Hepatocyte (in vitro differentiated cells): ENCODE results near the gene FGF3. TPM values are rescaled to one million over a fixed set of nuclear protein-coding genes. Genes with fewer than 3 reads are reported as not detected.

Source experiments
- DNase-seq: peaks from one replicate; pipeline ENCODE4 v3.0.0-alpha.2; 2016; ENCODE audit warnings: low spot score
- H2AFZ ChIP-seq: fragments of 200-600 bp; sonication (generic); 2 replicates; pipeline ENCODE4 v1.6.0; 2016; ENCODE audit warnings: antibody characterized with exemption, mild to moderate bottlenecking
- H3K27ac ChIP-seq: fragments of 200-600 bp; sonication (generic); 2 replicates; pipeline ENCODE4 v1.5.1; 2016; ENCODE audit warnings: mild to moderate bottlenecking
- H3K27me3 ChIP-seq: fragments of 200-600 bp; sonication (generic); 2 replicates; pipeline ENCODE4 v1.6.1; 2016
- H3K36me3 ChIP-seq: fragments of 200-600 bp; sonication (generic); replicated peaks from 2 replicates; pipeline ENCODE4 v1.5.1; 2016; ENCODE audit warnings: low read depth; ENCODE audit not compliant: insufficient read depth
- H3K4me1 ChIP-seq: fragments of 200-600 bp; sonication (generic); 2 replicates; pipeline ENCODE4 v1.5.1; 2016; ENCODE audit warnings: mild to moderate bottlenecking, moderate library complexity; ENCODE audit not compliant: insufficient read depth
- H3K4me2 ChIP-seq: fragments of 200-600 bp; sonication (generic); 2 replicates; pipeline ENCODE4 v1.6.0; 2016
- H3K4me3 ChIP-seq: fragments of 200-600 bp; sonication (generic); 2 replicates; pipeline ENCODE4 v1.5.1; 2016; ENCODE audit warnings: mild to moderate bottlenecking
- H3K79me2 ChIP-seq: fragments of 200-600 bp; sonication (generic); 2 replicates; pipeline ENCODE4 v1.6.0; 2017; ENCODE audit warnings: mild to moderate bottlenecking
- H3K9me2 ChIP-seq: fragments of 200-600 bp; sonication (generic); replicated peaks from 2 replicates; pipeline ENCODE4 v1.6.0; 2017; ENCODE audit warnings: mild to moderate bottlenecking; ENCODE audit not compliant: insufficient read depth
- H3K9me3 ChIP-seq: fragments of 200-600 bp; sonication (generic); 2 replicates; pipeline ENCODE4 v1.5.1; 2016; ENCODE audit warnings: low read depth, mild to moderate bottlenecking
- H4K20me1 ChIP-seq: fragments of 200-600 bp; sonication (generic); 2 replicates; pipeline ENCODE4 v1.6.0; 2016; ENCODE audit warnings: mild to moderate bottlenecking; ENCODE audit not compliant: insufficient read depth, poor library complexity, severe bottlenecking
- EZH2 ChIP-seq: fragments of 200-600 bp; sonication (generic); IDR thresholded peaks from 2 replicates; pipeline ENCODE4 v1.6.1; 2016; ENCODE audit warnings: antibody characterized with exemption, mild to moderate bottlenecking, borderline replicate concordance
- EZH2phosphoT487 ChIP-seq: fragments of 200-600 bp; sonication (generic); IDR thresholded peaks from one replicate; pipeline ENCODE4 v1.6.1; 2018; ENCODE audit warnings: antibody characterized with exemption, mild to moderate bottlenecking, low read depth, moderate library complexity; ENCODE audit not compliant: unreplicated experiment, severe bottlenecking
- WGBS: methylation state at CpG from one replicate; pipeline ENCODE4 v1.1.6; 2016; ENCODE audit warnings: low lambda C conversion rate; ENCODE audit errors: missing lambda C conversion rate; 5-methylcytosine and 5-hydroxymethylcytosine counted together
- polyA plus RNA-seq: library from polyadenylated mRNA; unstranded; fragments of >200 nt; fragmentation: Nextera tagmentation; extraction: Ambion mirVana; gene quantifications from 2 replicates; pipeline ENCODE4 v1.2.1, GENCODE V29; 2016
- total RNA-seq: library from RNA; depleted of rRNA; stranded (reverse); fragments of >200 nt; gene quantifications from 2 replicates; pipeline ENCODE4 v1.2.3, GENCODE V29; 2014
- TF ChIP-seq, protein P1 (sequence below): fragments of 200-600 bp; sonication (generic); IDR thresholded peaks from 2 replicates; pipeline ENCODE4 v1.5.1; 2016; ENCODE audit warnings: antibody characterized with exemption, mild to moderate bottlenecking; ENCODE audit not compliant: poor library complexity

FGF3 gene
- total and polyA plus RNA-seq, 2 experiments from 2014 or later = not detected

DNA sequence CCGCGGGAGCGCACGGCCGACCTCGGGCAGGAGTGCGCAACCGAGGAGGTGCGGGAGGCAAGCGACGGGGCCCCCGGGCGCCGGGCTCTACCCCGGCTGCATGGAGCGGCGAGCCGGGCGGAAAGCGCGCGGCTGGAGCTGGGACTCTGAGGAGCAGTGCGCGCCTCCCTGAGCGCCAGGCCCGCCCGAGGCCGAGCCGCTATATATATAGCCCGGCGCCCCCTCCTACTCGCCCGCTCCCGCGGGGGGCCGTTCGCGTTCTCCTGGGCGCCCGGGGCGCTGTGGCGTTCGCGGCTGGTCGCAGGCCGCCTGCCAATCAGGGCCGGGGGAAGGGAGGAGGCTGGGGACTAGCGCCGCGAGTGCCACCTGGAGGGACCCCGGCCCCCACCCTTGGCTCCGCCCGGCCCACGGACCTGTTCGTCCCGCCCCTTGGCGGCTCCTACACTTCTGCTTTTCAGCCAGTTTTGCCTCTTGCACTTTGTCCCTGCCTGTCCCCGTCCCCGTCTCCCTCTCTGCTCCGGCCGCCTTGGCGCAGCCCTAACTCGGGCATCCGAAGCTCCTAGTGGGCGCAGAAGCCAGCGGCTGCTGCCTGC lies 44.0 kb downstream of the FGF3 start, which contains the start of gene FGF4:
Gene FGF4 (minus strand): TSS at position 179 of the 593 bp plus-strand sequence. CDS start 257 bp downstream, outside the sequence.
- H3K9me2 ChIP-seq = no peaks in the 10 kb centered on the region
- 5% methylated on average over 30 of the region's 66 CpGs for WGBS
- no peak within 1 kb of the TSS for H3K4me3 ChIP-seq
- H3K79me2 ChIP-seq = no peaks in the 10 kb centered on the region
- peaks cover 79% of the 10 kb centered on the region for H3K27me3 ChIP-seq
- no peak for TF ChIP-seq EZH2
- TF ChIP-seq, protein P1, sequence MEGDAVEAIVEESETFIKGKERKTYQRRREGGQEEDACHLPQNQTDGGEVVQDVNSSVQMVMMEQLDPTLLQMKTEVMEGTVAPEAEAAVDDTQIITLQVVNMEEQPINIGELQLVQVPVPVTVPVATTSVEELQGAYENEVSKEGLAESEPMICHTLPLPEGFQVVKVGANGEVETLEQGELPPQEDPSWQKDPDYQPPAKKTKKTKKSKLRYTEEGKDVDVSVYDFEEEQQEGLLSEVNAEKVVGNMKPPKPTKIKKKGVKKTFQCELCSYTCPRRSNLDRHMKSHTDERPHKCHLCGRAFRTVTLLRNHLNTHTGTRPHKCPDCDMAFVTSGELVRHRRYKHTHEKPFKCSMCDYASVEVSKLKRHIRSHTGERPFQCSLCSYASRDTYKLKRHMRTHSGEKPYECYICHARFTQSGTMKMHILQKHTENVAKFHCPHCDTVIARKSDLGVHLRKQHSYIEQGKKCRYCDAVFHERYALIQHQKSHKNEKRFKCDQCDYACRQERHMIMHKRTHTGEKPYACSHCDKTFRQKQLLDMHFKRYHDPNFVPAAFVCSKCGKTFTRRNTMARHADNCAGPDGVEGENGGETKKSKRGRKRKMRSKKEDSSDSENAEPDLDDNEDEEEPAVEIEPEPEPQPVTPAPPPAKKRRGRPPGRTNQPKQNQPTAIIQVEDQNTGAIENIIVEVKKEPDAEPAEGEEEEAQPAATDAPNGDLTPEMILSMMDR = no peak
- no peak for TF ChIP-seq EZH2phosphoT487
- DNase-seq = no peak
- H3K9me3 ChIP-seq = no peaks in the 10 kb centered on the region
- peak within 1 kb of the TSS; percentile 69 for H3K4me2 ChIP-seq
- H3K4me1 ChIP-seq = no peaks in the 10 kb centered on the region
- no peaks in the 10 kb centered on the region for H3K36me3 ChIP-seq
- no peak within 1 kb of the TSS for H3K27ac ChIP-seq
- no peak within 1 kb of the TSS for H2AFZ ChIP-seq
- no peaks in the 10 kb centered on the region for H4K20me1 ChIP-seq

DNA sequence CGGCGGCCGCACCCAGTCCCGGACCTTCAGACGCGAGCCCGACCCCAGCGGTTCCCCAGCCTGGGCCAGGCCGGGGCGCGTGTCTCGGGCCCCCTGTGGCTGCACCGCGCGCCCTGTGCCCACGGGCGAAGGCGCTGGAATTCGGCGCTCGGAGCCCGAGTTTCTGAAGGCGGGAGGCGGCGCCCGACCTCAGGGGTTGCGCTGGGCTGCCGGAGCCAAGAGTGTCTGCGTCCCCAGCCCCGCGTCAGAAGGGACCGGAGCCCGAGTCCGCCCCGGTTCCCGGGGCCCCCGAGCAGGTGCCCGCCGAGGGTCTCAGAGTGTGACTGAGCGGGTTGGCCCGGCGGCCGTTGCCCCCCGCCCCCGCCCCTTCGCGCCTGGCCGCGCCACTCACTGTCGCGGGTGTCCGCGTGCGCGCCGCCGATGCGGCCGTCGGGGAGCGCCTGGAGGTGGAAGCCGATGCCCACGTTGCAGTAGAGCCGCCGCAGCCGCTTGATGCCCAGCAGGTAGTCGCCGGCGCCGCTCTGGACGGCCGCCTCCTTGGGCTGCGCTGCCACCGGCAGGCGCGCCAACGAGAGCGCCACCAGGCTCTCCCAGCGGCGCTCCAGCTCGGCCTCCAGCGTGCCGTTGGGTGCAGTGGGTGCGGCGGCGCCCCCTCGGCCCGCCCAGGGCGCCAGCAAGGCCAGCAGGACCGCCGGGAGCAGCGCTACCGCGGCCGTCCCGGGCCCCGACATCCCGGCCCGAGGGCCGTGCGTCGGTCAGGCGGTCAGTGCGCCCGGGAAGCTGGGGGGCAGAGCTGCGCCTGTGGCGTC lies 44.7 kb downstream of the FGF3 start:
- DNase-seq = no peak
- Histone ChIP-seq H3K9me2 (no peaks in the 10 kb centered on the region), H3K4me3 (no peak overlapping the region), H4K20me1 (no peaks in the 10 kb centered on the region), H3K4me2 (peak overlapping the region; percentile 69), H2AFZ (no peak overlapping the region), H3K36me3 (no peaks in the 10 kb centered on the region), H3K79me2 (no peaks in the 10 kb centered on the region), H3K27me3 (peaks cover 86% of the 10 kb centered on the region), H3K4me1 (no peaks in the 10 kb centered on the region), H3K27ac (no peak overlapping the region), H3K9me3 (no peaks in the 10 kb centered on the region)
- WGBS = 3% methylated on average over 93 of the region's 107 CpGs
- TF ChIP-seq EZH2 (peak; percentile 71), EZH2phosphoT487 (no peak)
- TF ChIP-seq, protein P1 = no peak

DNA sequence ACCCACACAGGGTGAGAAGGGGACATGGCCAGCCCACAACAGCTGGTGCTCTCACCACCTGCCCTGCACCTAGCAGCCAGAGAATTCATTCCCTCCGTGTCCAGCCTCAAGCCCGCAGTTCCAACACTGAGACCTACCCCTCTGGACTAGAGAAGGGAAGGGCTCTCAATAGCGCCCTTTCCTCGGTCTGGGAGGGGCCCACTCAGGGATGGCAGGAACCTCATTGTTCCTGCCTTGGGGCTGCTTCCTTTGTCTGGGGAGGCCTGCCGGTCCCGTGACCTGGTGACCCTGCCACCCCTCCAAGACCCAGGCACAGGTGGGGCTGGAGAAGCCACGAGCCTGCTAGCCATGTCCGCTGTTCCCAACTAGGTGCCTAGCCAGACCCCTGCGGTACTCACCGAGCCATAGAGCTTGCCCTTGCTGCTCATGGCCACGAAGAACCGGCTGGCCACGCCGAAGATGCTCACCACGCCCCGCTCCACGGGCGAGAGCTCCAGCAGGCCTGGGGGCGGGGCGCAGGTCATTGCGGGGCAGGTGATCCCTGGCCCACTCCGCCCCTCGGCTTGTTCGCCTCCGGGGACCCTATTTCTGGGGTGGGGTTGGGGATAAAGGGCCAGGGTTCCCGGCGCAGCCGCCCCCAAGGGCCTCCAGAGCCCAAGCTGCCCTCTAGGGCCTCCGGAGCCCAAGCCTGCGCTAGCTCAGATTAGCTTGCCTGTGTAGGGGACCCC lies 45.4 kb downstream of the FGF3 start:
- peaks cover 88% of the 10 kb centered on the region for H3K27me3 ChIP-seq
- no peaks in the 10 kb centered on the region for H3K4me1 ChIP-seq
- no peaks in the 10 kb centered on the region for H3K9me2 ChIP-seq
- H4K20me1 ChIP-seq = no peaks in the 10 kb centered on the region
- H2AFZ ChIP-seq = no peak overlapping the region
- no peaks in the 10 kb centered on the region for H3K36me3 ChIP-seq
- peak overlapping the region; percentile 69 for H3K4me2 ChIP-seq
- no peaks in the 10 kb centered on the region for H3K79me2 ChIP-seq
- no peak for DNase-seq
- WGBS = 25% methylated on average over 30 of the region's 30 CpGs
- no peak overlapping the region for H3K4me3 ChIP-seq
- no peak overlapping the region for H3K27ac ChIP-seq
- H3K9me3 ChIP-seq = no peaks in the 10 kb centered on the region
- no peak for TF ChIP-seq EZH2

DNA sequence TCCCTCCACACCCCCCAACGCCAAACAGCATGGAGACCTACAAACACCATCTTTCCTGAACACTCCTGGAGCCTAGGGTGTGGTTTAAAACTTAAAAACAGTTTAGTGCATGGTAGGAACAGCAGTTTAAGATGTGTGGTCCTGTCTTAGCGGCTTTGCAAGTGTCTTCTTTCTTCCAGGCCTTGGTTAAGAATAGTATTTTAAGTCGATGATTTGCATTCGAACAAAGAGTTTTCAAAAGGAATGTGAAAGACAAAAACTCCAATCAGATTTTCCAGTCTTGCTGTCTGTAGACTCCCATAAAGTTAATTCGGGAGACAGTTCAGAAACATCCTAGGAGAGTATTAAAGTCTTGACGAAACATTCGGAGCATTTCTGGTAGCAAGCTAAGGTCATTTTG lies 47.8 kb downstream of the FGF3 start:
- Histone ChIP-seq H3K9me2 (no peaks in the 10 kb centered on the region), H3K4me2 (no peak overlapping the region), H4K20me1 (no peaks in the 10 kb centered on the region), H2AFZ (no peak overlapping the region), H3K27me3 (peaks cover 73% of the 10 kb centered on the region), H3K27ac (no peak overlapping the region), H3K36me3 (no peaks in the 10 kb centered on the region), H3K9me3 (no peaks in the 10 kb centered on the region), H3K4me1 (no peaks in the 10 kb centered on the region), H3K79me2 (no peaks in the 10 kb centered on the region), H3K4me3 (no peak overlapping the region)
- WGBS = 64% methylated on average over 7 of the region's 7 CpGs
- TF ChIP-seq, protein P1 = no peak
- TF ChIP-seq EZH2phosphoT487 (no peak), EZH2 (no peak)
- DNase-seq = no peak
